ENCODE results near the gene AKT1. TPM values are rescaled to one million over a fixed set of nuclear protein-coding genes. Genes with fewer than 3 reads are reported as not detected.

Gene AKT1
- total RNA-seq, 1 experiment from 2014 or later = 83.3 TPM

DNA sequence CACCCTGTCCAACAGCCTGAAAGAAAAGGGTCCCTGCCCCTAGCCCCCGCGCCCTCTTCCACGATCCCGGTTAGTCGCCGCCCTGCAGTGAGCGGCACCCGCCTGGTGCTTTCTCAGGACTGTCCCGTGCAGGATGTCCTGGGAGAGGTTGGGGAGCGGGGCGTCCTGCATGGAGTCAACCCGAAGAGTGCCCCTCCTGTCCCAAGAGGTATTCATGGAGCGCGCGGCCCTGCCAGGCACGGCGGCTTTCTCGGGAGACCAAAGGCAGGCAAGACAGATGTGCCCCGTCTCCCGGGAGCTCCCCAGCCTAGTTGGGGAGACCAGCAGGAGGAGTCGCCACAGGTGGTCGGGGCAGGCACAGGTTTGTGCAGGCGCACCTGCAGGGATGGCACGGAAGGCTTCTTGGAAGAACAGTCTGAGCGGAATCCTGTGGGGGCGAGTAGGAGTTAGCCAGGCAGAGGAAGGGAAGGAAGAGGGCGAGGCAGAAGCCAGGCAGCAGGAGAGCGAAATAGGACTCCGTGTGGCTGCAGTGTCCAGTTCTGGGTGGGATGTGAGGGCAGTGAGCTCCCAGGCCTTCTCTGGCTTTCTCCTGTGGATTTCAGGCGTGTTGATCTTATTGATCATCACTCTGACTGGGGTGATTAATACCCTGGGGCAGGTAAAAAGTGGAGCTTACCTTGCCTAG, 41.9 kb downstream of the AKT1 start:
- TSS peak; percentile 43 for BruUV-seq (replicated peaks)

DNA sequence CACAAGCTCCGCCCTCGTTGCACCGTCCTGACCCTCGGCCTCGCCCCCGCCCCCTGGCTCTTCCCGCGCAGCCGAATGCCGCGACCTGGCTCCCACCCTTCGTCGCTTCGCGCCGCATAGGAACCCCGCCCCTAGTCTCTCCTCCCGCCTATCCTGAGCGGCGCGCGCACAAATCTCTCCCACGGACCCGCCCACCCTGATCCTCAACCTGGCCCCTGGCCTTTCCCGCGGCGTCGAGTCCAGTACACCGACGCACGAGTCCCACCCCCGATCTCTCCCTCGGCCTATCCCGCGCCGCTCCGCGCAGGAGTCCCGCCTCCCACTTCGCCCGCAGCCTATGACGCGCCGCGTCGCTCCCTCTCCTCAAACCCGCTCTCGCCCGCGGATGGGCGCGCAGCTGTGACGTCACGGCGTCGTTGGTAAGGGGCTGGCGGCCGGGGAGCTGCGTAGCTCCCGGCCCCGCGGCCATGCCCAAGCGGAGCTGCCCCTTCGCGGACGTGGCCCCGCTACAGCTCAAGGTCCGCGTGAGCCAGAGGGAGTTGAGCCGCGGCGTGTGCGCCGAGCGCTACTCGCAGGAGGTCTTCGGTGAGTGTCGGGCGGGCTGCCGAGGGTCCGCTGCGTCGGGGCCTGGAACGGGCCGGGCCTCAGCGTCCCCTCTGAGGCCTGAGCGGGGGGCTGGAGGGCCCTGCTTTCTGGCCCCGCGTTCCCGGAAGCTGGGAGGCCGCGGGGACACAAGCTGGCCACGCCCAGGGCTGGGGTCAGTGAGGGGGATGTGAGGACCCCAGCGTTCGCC, 42.6 kb downstream of the AKT1 start, which contains the start of gene SIVA1:
Gene SIVA1, plus strand, starts transcription at position 413 of the 793 bp plus-strand sequence. Its CDS starts 55 bp downstream, at position 468.
- H3K4me1 Mint-ChIP-seq (ENCODE audit: insufficient read depth, unreplicated experiment) = peaks cover 28% of the 10 kb centered on the region
- POLR2A ChIA-PET = interaction anchor here (0.6 to 2.4 kb wide), 25 partner anchors 10 to 948 kb away, joined by 3 to 13 read pairs (median 4); partner anchors contain the start of genes ADSS1, AKT1 and JAG2
- H3K27me3 Mint-ChIP-seq (ENCODE audit: insufficient read depth, unreplicated experiment) = no peaks in the 10 kb centered on the region
- TF ChIP-seq, protein P1, sequence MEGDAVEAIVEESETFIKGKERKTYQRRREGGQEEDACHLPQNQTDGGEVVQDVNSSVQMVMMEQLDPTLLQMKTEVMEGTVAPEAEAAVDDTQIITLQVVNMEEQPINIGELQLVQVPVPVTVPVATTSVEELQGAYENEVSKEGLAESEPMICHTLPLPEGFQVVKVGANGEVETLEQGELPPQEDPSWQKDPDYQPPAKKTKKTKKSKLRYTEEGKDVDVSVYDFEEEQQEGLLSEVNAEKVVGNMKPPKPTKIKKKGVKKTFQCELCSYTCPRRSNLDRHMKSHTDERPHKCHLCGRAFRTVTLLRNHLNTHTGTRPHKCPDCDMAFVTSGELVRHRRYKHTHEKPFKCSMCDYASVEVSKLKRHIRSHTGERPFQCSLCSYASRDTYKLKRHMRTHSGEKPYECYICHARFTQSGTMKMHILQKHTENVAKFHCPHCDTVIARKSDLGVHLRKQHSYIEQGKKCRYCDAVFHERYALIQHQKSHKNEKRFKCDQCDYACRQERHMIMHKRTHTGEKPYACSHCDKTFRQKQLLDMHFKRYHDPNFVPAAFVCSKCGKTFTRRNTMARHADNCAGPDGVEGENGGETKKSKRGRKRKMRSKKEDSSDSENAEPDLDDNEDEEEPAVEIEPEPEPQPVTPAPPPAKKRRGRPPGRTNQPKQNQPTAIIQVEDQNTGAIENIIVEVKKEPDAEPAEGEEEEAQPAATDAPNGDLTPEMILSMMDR (IDR thresholded peaks at IDR 0.05; ENCODE audit: unreplicated experiment) = no peak
- peaks cover 18% of the 10 kb centered on the region for H3K36me3 Mint-ChIP-seq (ENCODE audit: insufficient read depth, unreplicated experiment)
- DNase-seq (ENCODE audit: unreplicated experiment) = peak; percentile 99
- peak within 1 kb of the TSS; percentile 92 for H3K27ac Mint-ChIP-seq (ENCODE audit: low read depth, unreplicated experiment)
- intact Hi-C loops (cut with micrococcal nuclease) = loop anchor here (2.0 kb wide), 1 partner anchor 20 kb away; no protein-coding TSS in a partner anchor
- peak within 1 kb of the TSS; percentile 92 for H3K4me3 Mint-ChIP-seq (ENCODE audit: unreplicated experiment)
- CTCF ChIA-PET = interaction anchor here (0.6 to 6.9 kb wide), 6 partner anchors 15 to 528 kb away, joined by 3 to 85 read pairs (median 4); partner anchors contain the start of gene ADSS1
- BruUV-seq (replicated peaks) = no TSS peak
- no peaks in the 10 kb centered on the region for H3K9me3 Mint-ChIP-seq (ENCODE audit: unreplicated experiment)

More for the DNA sequence above, 41.9 kb downstream of the AKT1 start:
- TF ChIP-seq, protein P1 (IDR thresholded peaks at IDR 0.05; ENCODE audit: unreplicated experiment) = no peak
- intact Hi-C loops (cut with micrococcal nuclease) = loop anchor here (2.0 kb wide), 1 partner anchor 21 kb away; no protein-coding TSS in a partner anchor
- Mint-ChIP-seq H3K36me3 (ENCODE audit: insufficient read depth, unreplicated experiment) (peaks cover 24% of the 10 kb centered on the region), H3K9me3 (ENCODE audit: unreplicated experiment) (no peaks in the 10 kb centered on the region), H3K27me3 (ENCODE audit: insufficient read depth, unreplicated experiment) (no peaks in the 10 kb centered on the region), H3K27ac (ENCODE audit: low read depth, unreplicated experiment) (peak overlapping the region; percentile 92), H3K4me1 (ENCODE audit: insufficient read depth, unreplicated experiment) (peaks cover 26% of the 10 kb centered on the region), H3K4me3 (ENCODE audit: unreplicated experiment) (peak overlapping the region; percentile 92)
- DNase-seq (ENCODE audit: unreplicated experiment) = no peak
- POLR2A ChIA-PET = interaction anchor here (0.6 to 2.4 kb wide), 19 partner anchors 10 to 949 kb away, joined by 3 to 13 read pairs (median 4); partner anchors contain the start of genes AKT1, CEP170B and JAG2
- CTCF ChIA-PET = interaction anchor here (0.6 to 6.9 kb wide), 6 partner anchors 10 to 266 kb away, joined by 3 to 85 read pairs (median 4); partner anchors contain the start of gene ADSS1

GRCh38 chr14:104752423-104752734, 43.2 kb downstream of the AKT1 start:
- Mint-ChIP-seq H3K27ac (ENCODE audit: low read depth, unreplicated experiment) (peak overlapping the region; percentile 92), H3K9me3 (ENCODE audit: unreplicated experiment) (no peaks in the 10 kb centered on the region), H3K36me3 (ENCODE audit: insufficient read depth, unreplicated experiment) (peaks cover 14% of the 10 kb centered on the region), H3K27me3 (ENCODE audit: insufficient read depth, unreplicated experiment) (no peaks in the 10 kb centered on the region), H3K4me3 (ENCODE audit: unreplicated experiment) (peak overlapping the region; percentile 92), H3K4me1 (ENCODE audit: insufficient read depth, unreplicated experiment) (peaks cover 28% of the 10 kb centered on the region)
- POLR2A ChIA-PET = interaction anchor here (0.6 to 2.4 kb wide), 20 partner anchors 11 to 416 kb away, joined by 3 to 13 read pairs (median 4); partner anchors contain the start of genes ADSS1 and JAG2
- CTCF ChIA-PET = interaction anchor here (0.6 to 6.9 kb wide), 5 partner anchors 16 to 529 kb away, joined by 3 to 85 read pairs (median 4); partner anchors contain the start of gene ADSS1
- intact Hi-C loops (cut with micrococcal nuclease) = loop anchor here (2.0 kb wide), 1 partner anchor 20 kb away; no protein-coding TSS in a partner anchor
- BruUV-seq (replicated peaks) = no TSS peak
- no peak for DNase-seq (ENCODE audit: unreplicated experiment)
- TF ChIP-seq, protein P1 (IDR thresholded peaks at IDR 0.05; ENCODE audit: unreplicated experiment) = no peak

Measured in MCF 10A (cell line).